ENCODE results near the gene DNAJC12.

GRCh38 chr10:67767244-67767643, 70.7 kb downstream of the DNAJC12 start:
- TF ChIP-seq CTCF (IDR thresholded peaks at IDR 0.05) (no peak), POLR2A (IDR thresholded peaks at IDR 0.05) (no peak)

Measured in heart left ventricle (tissue), 13 donors.